Peyer's patch (tissue), 4 donors: ENCODE data around the gene PTPRK.

Experiments
- POLR2A ChIP-seq, 2 donors: fragments of 450-650 bp; IDR thresholded peaks; one replicate each; pipeline ENCODE4 v1.5.1; 2017; ENCODE audit warnings: antibody characterized with exemption in 2 of 2, mild to moderate bottlenecking in 2 of 2, moderate library complexity in 2 of 2
- TF ChIP-seq, protein P1 (sequence below), 6 experiments: fragments of 450-650 bp in 4 of 6; fragments of 200-600 bp in 2 of 6; sonication (generic) in 1 of 6; IDR thresholded peaks; one replicate each; pipeline ENCODE4 v1.5.1; 2017 to 2019; ENCODE audit warnings: antibody characterized with exemption in 6 of 6, mild to moderate bottlenecking in 3 of 6, moderate library complexity in 1 of 6

DNA sequence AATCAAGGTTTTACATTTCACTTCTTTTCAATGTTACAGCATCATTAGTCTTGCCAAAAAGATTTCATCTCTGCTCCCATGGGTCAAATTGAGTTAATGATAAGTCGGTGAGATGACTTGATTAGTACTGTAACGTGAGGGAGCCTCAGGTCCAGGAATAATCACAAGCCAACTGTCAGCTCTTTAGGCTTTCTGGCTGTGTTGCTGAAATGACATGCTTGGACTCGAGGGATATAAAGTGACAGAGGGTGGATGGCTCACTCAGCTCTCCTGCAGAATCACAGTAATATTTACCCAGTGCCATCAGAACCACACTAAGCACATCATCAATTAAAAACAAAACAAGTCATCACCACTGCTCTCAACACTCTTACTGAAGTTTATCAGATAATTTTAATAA, 423.4 kb downstream of the PTPRK start:
- TF ChIP-seq, protein P1, sequence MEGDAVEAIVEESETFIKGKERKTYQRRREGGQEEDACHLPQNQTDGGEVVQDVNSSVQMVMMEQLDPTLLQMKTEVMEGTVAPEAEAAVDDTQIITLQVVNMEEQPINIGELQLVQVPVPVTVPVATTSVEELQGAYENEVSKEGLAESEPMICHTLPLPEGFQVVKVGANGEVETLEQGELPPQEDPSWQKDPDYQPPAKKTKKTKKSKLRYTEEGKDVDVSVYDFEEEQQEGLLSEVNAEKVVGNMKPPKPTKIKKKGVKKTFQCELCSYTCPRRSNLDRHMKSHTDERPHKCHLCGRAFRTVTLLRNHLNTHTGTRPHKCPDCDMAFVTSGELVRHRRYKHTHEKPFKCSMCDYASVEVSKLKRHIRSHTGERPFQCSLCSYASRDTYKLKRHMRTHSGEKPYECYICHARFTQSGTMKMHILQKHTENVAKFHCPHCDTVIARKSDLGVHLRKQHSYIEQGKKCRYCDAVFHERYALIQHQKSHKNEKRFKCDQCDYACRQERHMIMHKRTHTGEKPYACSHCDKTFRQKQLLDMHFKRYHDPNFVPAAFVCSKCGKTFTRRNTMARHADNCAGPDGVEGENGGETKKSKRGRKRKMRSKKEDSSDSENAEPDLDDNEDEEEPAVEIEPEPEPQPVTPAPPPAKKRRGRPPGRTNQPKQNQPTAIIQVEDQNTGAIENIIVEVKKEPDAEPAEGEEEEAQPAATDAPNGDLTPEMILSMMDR (IDR thresholded peaks at IDR 0.05) = no peak
- no peak for TF ChIP-seq POLR2A (IDR thresholded peaks at IDR 0.05)
